ENCODE data around the gene TBCK.

GRCh38 chr4:106303548-106304281 is 12.3 kb downstream of the TBCK start:
- TF ChIP-seq CTCF (IDR thresholded peaks at IDR 0.05), result no peak
- no peak for TF ChIP-seq POLR2A (IDR thresholded peaks at IDR 0.05)
- TF ChIP-seq EP300 (IDR thresholded peaks at IDR 0.05), result no peak
